K562 (cell line): ENCODE measurements around the gene KMT2E. TPM values are rescaled to one million over a fixed set of nuclear protein-coding genes. Genes with fewer than 3 reads are reported as not detected.
A peak's percentile ranks its signal among the peaks of the same experiment; 100 is the strongest.

Source experiments
- ETV6 ChIP-seq, 3 experiments: fragments of 150-350 bp in 1 of 3; sonication (generic) in 1 of 3; formaldehyde crosslinking in 1 of 3; IDR thresholded peaks; 2 replicates each; pipeline versions ENCODE4 v1.6.1 to v1.8.0; 2014 to 2022; ENCODE audit warnings: borderline replicate concordance in 2 of 3, low read depth in 2 of 3, antibody characterized with exemption in 1 of 3, low read length in 1 of 3, mild to moderate bottlenecking in 1 of 3, missing genetic modification reagents in 1 of 3
- IFI16 ChIP-seq: fragments of 250-450 bp; sonication (Bioruptor Pico); IDR thresholded peaks from 2 replicates; pipeline ENCODE4 v2.1.2; 2022; ENCODE audit warnings: mild to moderate bottlenecking, inconsistent platforms
- MCM7 ChIP-seq, 2 experiments: fragments of 450-650 bp; IDR thresholded peaks; 2 replicates each; pipeline ENCODE4 v1.6.1; 2016 to 2018
- SIX5 ChIP-seq, 2 experiments: IDR thresholded peaks; 2 replicates each; pipeline ENCODE4 v1.6.1; 2011; ENCODE audit warnings: low read length in 2 of 2, borderline replicate concordance in 1 of 2, low read depth in 1 of 2, mild to moderate bottlenecking in 1 of 2, moderate library complexity in 1 of 2; ENCODE audit not compliant: insufficient read depth in 1 of 2
- TOE1 ChIP-seq, 2 experiments: fragments of 450-650 bp in 1 of 2; sonication (generic) in 1 of 2; formaldehyde crosslinking in 1 of 2; IDR thresholded peaks; 2 replicates each; pipeline versions ENCODE4 v1.7.1 to v1.8.0; 2016 to 2022; ENCODE audit warnings: borderline replicate concordance in 2 of 2, mild to moderate bottlenecking in 2 of 2, antibody characterized with exemption in 1 of 2, inconsistent platforms in 1 of 2, low read depth in 1 of 2, missing genetic modification reagents in 1 of 2, moderate library complexity in 1 of 2
- ZNF586 ChIP-seq: fragments of 450-650 bp; formaldehyde crosslinking; conservative IDR thresholded peaks from 2 replicates; pipeline ENCODE4 v1.4.0; 2020; ENCODE audit warnings: mild to moderate bottlenecking, moderate library complexity
- polyA plus RNA-seq, 8 experiments: library from polyadenylated mRNA; depleted of rRNA in 4 of 8; stranded (reverse) in 5 of 8; unstranded in 3 of 8; fragments of >200 nt; fragmentation: Nextera tagmentation in 2 of 8; fragmentation: Illumina TruSeq in 1 of 8; extraction: Ambion mirVana in 2 of 8; extraction: Trizol in 1 of 8; gene quantifications; 2 replicates each; pipeline versions ENCODE4 v1.2.1 to v1.2.3, GENCODE V29; 2011 to 2014; ENCODE audit warnings: inconsistent platforms in 1 of 8, missing spikeins in 1 of 8
- total RNA-seq, 7 experiments: library from RNA; depleted of rRNA in 6 of 7; stranded (reverse); fragments of >200 nt in 6 of 7; fragmentation: Illumina TruSeq in 2 of 7; extraction: Trizol in 2 of 7; gene quantifications; 2 replicates each; pipeline versions ENCODE4 v1.2.1 to v1.2.3, GENCODE V29; 2011 to 2021; ENCODE audit warnings: low replicate concordance in 1 of 7
- TF ChIP-seq, protein P1 (sequence below): sonication (generic); formaldehyde crosslinking; IDR thresholded peaks from 2 replicates; pipeline ENCODE4 v1.8.0; 2023; ENCODE audit warnings: missing genetic modification reagents, mild to moderate bottlenecking, borderline replicate concordance
- TF ChIP-seq, protein P2 (sequence below): fragments of 450-650 bp; IDR thresholded peaks from 2 replicates; pipeline ENCODE4 v1.6.1; 2016; ENCODE audit warnings: borderline replicate concordance
- TF ChIP-seq, protein P3 (sequence below), 2 experiments: fragments of 450-650 bp; IDR thresholded peaks; 2 replicates each; pipeline ENCODE4 v1.6.1; 2018; ENCODE audit warnings: mild to moderate bottlenecking in 2 of 2, low read depth in 1 of 2; ENCODE audit not compliant: partially characterized antibody in 2 of 2
- TF ChIP-seq, protein P4 (sequence below): fragments of 250-450 bp; sonication (Bioruptor Pico); IDR thresholded peaks from 2 replicates; pipeline ENCODE4 v1.5.0; 2020; ENCODE audit warnings: mild to moderate bottlenecking

The KMT2E gene
- total and polyA plus RNA-seq, 9 of the 15 experiments (the other 6 are each of a cell fraction or from before 2014, with no cell fraction given): 8.9 to 55.3 (median 38.1) TPM

DNA sequence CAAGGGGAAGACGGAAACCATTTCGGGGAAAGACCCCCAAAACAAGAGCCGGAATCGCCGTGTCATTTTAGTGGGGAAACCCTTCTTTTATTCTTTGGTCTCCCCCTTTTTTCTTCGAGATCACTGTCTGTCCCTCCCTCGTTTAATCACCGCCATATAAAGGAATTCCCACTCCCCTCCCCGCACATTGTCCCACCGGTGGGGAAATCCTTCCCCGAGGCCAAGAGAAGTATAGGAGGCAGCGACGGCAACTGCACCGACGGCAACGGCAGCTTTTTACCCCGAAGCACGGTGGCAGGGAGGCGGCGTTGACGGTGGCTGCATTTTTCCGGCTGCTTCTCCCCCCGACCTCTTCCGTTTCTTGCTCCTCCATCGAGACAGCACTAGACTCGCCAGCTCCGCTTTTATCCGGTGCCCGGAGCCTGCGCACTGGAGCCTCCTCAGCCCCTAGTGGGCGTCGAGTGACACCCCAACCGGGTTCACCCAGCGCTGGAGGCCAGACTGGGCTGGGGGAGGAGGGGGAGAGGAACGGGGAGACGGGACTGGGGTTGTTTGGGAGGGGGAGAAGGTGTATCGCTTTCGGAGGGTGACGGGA, 687 bp upstream of the KMT2E start (continued):
- peak; percentile 57; the same call in 1 of the 2 replicates for TF ChIP-seq TOE1 (IDR thresholded peaks at IDR 0.05; ENCODE audit: borderline replicate concordance)
- TF ChIP-seq TOE1 (CRISPR knock-in tag; IDR thresholded peaks at IDR 0.05; ENCODE audit: borderline replicate concordance, low read depth): no peak
- TF ChIP-seq IFI16 (CRISPR knock-in tag): 0 out of 2 replicates have a peak, but pooled peaks have one; percentile 66
- no peak for TF ChIP-seq MCM7 (IDR thresholded peaks at IDR 0.05)
- TF ChIP-seq, protein P1, sequence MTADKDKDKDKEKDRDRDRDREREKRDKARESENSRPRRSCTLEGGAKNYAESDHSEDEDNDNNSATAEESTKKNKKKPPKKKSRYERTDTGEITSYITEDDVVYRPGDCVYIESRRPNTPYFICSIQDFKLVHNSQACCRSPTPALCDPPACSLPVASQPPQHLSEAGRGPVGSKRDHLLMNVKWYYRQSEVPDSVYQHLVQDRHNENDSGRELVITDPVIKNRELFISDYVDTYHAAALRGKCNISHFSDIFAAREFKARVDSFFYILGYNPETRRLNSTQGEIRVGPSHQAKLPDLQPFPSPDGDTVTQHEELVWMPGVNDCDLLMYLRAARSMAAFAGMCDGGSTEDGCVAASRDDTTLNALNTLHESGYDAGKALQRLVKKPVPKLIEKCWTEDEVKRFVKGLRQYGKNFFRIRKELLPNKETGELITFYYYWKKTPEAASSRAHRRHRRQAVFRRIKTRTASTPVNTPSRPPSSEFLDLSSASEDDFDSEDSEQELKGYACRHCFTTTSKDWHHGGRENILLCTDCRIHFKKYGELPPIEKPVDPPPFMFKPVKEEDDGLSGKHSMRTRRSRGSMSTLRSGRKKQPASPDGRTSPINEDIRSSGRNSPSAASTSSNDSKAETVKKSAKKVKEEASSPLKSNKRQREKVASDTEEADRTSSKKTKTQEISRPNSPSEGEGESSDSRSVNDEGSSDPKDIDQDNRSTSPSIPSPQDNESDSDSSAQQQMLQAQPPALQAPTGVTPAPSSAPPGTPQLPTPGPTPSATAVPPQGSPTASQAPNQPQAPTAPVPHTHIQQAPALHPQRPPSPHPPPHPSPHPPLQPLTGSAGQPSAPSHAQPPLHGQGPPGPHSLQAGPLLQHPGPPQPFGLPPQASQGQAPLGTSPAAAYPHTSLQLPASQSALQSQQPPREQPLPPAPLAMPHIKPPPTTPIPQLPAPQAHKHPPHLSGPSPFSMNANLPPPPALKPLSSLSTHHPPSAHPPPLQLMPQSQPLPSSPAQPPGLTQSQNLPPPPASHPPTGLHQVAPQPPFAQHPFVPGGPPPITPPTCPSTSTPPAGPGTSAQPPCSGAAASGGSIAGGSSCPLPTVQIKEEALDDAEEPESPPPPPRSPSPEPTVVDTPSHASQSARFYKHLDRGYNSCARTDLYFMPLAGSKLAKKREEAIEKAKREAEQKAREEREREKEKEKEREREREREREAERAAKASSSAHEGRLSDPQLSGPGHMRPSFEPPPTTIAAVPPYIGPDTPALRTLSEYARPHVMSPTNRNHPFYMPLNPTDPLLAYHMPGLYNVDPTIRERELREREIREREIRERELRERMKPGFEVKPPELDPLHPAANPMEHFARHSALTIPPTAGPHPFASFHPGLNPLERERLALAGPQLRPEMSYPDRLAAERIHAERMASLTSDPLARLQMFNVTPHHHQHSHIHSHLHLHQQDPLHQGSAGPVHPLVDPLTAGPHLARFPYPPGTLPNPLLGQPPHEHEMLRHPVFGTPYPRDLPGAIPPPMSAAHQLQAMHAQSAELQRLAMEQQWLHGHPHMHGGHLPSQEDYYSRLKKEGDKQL (CRISPR knock-in tag): peak; percentile 24; the same call in 1 of the 2 replicates
- TF ChIP-seq, protein P2, sequence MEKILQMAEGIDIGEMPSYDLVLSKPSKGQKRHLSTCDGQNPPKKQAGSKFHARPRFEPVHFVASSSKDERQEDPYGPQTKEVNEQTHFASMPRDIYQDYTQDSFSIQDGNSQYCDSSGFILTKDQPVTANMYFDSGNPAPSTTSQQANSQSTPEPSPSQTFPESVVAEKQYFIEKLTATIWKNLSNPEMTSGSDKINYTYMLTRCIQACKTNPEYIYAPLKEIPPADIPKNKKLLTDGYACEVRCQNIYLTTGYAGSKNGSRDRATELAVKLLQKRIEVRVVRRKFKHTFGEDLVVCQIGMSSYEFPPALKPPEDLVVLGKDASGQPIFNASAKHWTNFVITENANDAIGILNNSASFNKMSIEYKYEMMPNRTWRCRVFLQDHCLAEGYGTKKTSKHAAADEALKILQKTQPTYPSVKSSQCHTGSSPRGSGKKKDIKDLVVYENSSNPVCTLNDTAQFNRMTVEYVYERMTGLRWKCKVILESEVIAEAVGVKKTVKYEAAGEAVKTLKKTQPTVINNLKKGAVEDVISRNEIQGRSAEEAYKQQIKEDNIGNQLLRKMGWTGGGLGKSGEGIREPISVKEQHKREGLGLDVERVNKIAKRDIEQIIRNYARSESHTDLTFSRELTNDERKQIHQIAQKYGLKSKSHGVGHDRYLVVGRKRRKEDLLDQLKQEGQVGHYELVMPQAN: peak; percentile 42
- peak; percentile 61; the same call in 1 of the 2 replicates for TF ChIP-seq ZNF586 (CRISPR knock-in tag)
- 0 out of 4 replicates have a peak, but pooled peaks of 1 of the 2 experiments have one; percentile 22 for TF ChIP-seq ETV6 (IDR thresholded peaks at IDR 0.05; ENCODE audit: borderline replicate concordance in 1 of 2, low read depth in 2 of 2, low read length in 1 of 2)
- 0 out of 2 replicates have a peak, but pooled peaks have one; percentile 75 for TF ChIP-seq ETV6 (CRISPR knock-in tag; IDR thresholded peaks at IDR 0.05; ENCODE audit: borderline replicate concordance)
- TF ChIP-seq, protein P3, sequence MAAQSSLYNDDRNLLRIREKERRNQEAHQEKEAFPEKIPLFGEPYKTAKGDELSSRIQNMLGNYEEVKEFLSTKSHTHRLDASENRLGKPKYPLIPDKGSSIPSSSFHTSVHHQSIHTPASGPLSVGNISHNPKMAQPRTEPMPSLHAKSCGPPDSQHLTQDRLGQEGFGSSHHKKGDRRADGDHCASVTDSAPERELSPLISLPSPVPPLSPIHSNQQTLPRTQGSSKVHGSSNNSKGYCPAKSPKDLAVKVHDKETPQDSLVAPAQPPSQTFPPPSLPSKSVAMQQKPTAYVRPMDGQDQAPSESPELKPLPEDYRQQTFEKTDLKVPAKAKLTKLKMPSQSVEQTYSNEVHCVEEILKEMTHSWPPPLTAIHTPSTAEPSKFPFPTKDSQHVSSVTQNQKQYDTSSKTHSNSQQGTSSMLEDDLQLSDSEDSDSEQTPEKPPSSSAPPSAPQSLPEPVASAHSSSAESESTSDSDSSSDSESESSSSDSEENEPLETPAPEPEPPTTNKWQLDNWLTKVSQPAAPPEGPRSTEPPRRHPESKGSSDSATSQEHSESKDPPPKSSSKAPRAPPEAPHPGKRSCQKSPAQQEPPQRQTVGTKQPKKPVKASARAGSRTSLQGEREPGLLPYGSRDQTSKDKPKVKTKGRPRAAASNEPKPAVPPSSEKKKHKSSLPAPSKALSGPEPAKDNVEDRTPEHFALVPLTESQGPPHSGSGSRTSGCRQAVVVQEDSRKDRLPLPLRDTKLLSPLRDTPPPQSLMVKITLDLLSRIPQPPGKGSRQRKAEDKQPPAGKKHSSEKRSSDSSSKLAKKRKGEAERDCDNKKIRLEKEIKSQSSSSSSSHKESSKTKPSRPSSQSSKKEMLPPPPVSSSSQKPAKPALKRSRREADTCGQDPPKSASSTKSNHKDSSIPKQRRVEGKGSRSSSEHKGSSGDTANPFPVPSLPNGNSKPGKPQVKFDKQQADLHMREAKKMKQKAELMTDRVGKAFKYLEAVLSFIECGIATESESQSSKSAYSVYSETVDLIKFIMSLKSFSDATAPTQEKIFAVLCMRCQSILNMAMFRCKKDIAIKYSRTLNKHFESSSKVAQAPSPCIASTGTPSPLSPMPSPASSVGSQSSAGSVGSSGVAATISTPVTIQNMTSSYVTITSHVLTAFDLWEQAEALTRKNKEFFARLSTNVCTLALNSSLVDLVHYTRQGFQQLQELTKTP (IDR thresholded peaks at IDR 0.05; ENCODE audit: low read depth in 1 of 2, partially characterized antibody in 2 of 2): peak in 1 of 2 experiments; percentile 58
- no peak for TF ChIP-seq SIX5 (IDR thresholded peaks at IDR 0.05; ENCODE audit: borderline replicate concordance in 1 of 2, insufficient read depth in 1 of 2, low read depth in 1 of 2, low read length in 2 of 2)
- TF ChIP-seq, protein P4, sequence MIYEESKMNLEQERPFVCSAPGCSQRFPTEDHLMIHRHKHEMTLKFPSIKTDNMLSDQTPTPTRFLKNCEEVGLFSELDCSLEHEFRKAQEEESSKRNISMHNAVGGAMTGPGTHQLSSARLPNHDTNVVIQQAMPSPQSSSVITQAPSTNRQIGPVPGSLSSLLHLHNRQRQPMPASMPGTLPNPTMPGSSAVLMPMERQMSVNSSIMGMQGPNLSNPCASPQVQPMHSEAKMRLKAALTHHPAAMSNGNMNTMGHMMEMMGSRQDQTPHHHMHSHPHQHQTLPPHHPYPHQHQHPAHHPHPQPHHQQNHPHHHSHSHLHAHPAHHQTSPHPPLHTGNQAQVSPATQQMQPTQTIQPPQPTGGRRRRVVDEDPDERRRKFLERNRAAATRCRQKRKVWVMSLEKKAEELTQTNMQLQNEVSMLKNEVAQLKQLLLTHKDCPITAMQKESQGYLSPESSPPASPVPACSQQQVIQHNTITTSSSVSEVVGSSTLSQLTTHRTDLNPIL (CRISPR knock-in tag): 0 out of 2 replicates have a peak, but pooled peaks have one; percentile 80
